NCI-H2029 (cell line): ENCODE measurements around the gene TMIGD3.

Source experiments
- DNase-seq: peaks from one replicate; lab custom pipeline; 2025; lab: John Stamatoyannopoulos, UW

Gene TMIGD3

DNA sequence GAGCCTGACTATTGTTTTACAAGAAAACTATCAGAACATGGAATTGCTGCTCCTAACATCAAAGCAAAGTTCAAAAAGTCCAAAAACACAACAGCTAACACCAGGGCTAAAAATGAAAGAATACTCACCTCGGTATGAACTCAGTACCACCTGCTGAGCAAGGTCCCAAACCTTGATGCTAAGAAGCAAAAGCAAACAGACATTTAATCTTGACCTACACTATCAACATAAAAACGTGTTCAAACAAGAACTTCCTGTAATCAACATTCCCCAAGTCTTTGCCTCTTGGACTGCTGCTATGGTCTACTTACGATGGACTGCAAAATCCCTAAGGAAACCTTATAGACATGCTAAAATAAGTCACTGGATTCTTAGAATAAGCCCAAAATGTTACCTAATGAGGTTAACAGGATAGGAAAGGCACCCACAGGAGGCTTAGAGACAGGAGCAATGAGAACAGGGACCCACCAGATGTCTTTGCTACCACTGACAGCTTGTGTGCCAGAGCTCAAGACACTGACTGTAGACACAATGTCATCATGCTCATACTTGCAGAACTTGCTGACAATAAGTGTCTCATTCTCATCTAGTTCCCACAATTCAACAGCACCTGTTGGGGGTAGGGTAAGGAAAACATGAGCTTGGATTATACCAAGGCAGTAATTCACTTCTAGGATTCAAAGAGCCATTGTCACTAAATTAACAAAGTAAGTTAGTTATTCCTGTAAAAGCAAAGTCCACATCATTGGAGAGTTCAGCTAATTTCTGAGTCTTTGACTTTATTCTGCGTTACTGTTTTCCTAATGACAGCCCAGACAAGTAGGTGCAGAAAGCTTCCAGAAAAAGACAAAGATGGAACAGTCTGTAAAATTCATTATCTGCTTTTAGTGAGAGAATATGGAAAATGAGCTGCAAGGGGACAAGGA lies 56.2 kb downstream of the TMIGD3 start:
- DNase-seq = no peak

DNA sequence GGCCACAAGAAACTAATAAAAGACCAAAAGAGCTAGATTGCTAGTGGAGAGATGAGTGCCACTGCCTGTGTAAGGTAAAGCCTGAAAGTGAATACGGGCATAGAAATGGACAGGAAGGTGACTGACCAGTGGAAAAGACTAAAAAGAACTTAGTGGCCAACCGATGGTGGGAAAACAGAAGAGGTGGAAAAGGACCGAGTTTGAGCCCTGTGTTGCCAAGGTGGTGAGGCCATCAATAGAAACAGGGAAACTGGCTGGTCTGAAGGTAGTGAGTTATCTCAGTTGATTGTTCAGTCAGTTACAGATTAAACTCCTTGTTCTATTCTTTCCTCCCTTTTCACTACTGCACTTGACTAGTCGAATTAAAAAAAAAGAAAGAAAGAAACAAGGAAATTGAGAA lies 56.9 kb downstream of the TMIGD3 start:
- DNase-seq = no peak

DNA sequence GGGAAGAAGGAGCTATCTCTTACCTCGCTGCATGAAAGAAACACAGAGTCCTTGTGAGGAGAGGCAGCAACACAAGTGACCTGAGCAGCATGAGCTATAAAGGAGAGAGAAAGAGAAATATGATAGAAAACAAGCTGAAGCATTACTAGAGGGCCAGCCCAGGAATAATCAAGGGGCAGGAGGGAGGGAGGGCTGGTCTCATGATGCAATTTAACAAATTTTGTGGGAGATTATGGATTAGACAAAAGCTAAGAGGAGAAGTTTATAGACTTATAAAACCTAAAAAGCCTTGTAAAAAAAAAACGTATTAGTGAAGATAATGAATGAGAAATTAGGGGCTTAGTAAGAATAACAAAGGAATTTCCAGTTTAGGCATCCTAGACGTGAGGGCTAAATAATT lies 59.4 kb downstream of the TMIGD3 start:
- no peak for DNase-seq

DNA sequence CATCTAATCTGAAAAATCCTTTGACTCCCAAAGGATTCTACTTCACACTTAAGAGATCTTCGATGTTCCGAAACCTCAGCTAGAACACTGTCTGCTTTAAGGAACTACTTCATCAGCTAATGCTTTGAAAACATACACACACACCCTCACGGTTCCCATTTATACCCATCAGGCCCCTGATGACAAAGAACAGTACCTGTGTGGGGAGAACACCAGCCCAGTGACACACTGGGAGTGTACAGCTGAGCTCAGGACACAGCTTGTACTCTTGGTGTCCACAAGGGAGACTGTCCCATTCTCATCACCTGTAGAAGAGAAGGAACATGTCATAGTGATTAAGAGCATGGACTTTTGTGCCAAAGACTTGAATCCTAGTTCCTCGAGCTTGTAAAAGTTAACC lies 61.0 kb downstream of the TMIGD3 start:
- DNase-seq = no peak

DNA sequence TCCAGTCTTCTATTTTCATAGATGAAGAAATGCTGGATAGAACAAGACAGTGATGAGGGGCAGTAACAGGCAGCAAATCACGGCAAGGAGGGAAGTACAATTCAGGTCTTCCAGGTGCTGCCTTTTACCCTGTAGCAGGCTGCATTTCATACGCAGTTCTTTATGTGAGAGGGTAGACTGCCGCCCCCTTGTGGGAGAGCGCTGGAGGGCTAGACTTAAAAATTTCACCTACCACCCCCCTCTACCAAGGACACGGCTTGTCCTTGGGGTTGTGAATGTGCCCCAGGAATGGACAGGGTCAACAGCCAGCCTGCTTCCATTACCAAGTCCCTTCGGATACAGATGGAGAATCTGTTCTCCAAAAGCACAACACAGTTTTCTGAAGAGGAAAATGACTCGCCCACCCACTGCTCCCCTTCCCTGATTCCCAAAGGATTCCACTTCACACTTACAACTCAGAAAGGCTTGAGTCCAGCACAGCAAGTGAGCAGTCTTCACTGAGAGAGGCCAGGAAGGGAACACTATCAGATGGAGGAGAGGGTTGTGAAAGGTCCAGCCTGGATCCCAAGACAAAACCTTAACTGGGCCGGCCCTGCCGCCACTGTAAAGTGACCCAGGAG lies 61.8 kb downstream of the TMIGD3 start:
- DNase-seq = peak; percentile 9

DNA sequence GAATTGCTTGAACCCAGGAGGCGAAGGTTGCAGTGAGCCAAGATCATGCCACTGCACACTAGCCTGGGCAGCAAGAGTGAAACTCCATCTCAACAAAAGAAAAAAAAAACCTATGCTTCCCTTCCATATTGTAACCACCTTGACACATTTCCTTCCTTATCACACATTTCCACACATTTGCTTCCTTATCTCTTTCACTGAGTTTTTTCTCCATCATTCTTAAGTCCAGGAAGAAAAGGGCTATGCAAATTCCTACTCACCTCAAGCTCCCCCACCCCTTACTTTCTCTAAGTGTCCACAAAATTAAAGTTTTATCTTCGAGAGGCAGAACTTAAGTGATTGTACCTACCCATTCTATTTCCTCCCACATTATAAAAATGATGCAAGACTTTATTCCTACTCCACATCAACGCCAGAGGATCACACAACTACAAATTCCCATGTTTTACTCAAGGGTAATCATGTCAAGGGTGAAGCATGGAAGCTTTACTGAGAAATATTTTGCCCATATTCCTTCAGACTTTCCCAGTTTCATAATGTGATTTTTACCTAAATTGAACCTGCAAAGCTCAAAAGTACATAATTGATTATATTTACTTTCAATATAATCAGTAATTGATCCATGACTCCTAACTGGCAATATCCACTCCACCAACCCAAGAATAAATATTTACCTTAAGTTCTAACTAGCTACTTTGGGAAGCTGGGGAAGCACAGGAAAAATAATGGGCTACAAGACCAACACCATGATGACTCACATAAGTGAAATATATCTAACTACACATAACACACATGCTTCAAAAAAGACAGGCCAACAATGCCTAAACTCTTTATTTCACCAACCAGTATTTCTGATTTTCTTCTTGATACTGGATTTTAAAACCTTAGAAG lies 63.7 kb downstream of the TMIGD3 start:
- DNase-seq = no peak

DNA sequence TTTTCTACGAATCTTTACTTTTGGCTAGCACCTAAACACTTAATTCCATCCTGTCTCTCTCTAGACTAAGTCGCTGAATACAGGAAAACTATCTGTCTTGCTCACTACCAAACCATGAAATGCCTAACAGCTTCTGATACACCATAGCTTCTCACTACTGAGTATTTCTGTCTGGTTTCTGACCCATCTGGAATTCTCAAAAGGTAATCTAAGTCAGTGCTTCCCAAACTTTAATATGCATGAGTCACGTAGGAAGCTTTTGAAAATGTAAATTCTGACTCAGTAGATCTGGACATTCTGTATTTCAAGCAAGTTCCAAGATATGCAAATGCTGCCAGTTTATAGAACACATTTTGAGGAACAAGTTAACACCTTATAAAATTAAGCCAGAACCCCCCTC lies 66.7 kb downstream of the TMIGD3 start:
- no peak for DNase-seq
